HG03045 (cell line): ENCODE results near the gene TMEM19.

Source experiments
- ATAC-seq: cut with Tn5 transposase; IDR thresholded peaks from one replicate; pipeline ENCODE4 v1.9.1; 2021; ENCODE audit warnings: mild to moderate bottlenecking, moderate library complexity; ENCODE audit not compliant: unreplicated experiment

Gene TMEM19

DNA sequence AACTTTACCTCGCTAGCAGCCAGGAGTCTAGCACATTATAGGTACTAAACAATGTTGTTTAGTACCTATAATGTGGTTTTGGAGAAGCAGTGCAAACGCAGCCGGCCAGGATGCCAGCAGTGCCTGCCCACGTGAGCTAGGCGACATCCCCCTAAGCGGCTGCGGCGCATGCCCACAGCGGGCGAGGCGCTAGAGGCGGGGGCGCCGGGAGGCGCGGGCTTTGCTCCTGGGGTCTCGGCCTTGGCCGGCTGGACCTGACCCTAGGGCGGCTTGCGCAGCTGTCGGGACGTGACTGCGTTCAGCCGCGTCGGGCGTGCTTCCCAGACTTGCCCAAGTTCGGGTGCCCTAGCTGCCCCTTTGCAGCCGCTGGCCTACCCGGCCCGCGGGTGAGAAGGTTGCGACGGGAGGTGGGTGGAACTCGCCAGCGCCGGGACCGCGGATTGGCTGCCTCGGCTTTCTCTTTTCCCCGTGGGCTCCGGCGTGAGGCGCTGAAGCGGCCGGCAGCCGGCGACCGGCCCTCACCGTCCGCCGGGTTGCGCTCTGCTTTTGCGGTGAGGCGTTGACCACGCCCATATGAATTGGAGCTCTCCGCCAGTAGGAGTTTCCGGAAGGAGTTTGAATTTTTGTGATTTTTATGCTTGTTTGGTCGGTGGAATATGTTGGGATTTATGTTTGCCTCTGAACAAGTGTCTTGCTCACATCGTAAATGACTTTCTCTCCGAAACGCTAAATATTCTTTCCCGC lies at the start of gene TMEM19:
TSS of gene TMEM19 (plus strand) at position 169 of the 744 bp plus-strand sequence. CDS start 599 bp downstream, outside the sequence.
- ATAC-seq: peak; percentile 93

DNA sequence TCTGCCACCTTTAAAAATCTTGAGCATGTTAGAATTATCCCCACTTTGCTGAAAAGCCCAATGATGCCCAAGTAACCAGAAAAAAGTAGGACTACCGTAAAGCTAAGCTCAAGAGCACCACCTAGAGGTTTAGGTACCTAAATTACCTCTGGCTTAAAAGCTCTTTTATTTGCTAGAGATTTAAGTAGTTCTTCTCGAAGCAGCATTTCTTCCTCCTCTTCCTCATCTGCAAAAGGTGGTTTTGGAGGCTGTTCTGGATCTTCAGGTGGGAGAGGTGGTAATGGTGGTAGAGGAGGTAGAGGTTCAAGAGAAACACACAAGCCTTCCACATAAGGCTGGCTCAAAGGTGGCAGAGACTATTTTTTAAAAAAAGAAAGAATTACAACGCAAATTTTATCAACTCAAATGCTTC lies 49.2 kb upstream of the TMEM19 start:
- no peak for ATAC-seq

GRCh38 chr12:71638499-71638898 lies 47.4 kb upstream of the TMEM19 start:
- no peak for ATAC-seq

- ATAC-seq: no peak
Measured at GRCh38 chr12:71639341-71639760, 46.5 kb upstream of the TMEM19 start.

DNA sequence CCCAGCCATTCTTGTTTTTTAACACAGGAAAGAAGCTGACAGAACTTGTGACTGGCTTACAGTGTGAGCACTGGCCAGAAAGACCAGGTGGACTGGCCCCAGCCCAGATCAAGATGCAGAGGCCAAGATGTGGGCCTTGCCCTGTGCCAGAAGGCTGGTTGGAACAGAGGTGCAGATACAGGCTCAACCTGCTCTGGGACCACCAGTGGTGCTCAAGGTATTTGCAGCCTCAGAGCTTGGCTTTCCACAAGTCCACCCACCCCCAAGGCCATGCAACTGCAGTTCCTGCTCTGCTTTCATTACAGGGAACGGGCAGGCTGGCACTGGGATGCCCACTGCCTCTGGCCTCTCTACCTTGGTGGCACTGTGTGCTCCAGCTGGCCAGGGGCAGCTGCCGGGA lies 45.6 kb upstream of the TMEM19 start:
- no peak for ATAC-seq

DNA sequence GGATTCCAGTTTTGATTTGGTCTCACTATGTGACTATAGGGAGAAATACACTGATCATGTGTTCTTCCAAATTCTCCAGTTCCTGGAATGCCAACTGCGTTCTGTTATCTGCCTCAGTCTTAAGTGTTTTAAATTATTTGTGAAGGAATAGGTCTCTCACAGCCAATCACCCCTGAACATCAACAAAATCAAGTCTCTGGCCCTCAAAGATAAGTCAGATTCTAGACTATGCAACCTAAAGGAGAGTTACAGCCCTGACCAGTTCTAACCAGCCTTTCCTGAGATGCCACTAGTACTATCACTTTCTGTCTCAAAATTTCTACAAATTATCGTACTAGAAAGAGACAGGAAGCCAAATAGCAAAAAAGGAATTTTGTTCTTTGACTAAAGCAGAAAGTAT lies 44.5 kb upstream of the TMEM19 start:
- ATAC-seq: no peak

GRCh38 chr12:71642264-71642663 lies 43.6 kb upstream of the TMEM19 start:
- no peak for ATAC-seq

DNA sequence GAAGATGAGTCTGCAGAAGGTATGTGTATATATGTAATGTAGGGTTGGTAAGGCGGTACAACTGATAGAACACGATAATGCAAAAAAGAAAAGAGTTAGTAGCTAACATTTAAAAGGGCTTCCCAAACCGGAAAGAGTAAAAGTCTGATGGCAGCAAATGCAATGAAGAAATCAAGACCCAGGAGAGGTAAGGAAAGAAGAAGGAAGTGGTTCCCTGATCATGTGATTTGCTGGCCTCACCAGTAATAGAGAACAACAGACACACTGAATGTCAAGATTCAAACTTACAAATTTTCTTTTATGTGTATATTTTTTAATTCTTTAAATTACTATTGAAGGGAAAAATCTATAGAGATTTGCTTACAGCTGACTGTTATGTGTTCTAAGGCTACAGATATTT lies 40.6 kb upstream of the TMEM19 start:
- ATAC-seq: no peak

- ATAC-seq: no peak
Measured at GRCh38 chr12:71646512-71646911, 39.4 kb upstream of the TMEM19 start.

DNA sequence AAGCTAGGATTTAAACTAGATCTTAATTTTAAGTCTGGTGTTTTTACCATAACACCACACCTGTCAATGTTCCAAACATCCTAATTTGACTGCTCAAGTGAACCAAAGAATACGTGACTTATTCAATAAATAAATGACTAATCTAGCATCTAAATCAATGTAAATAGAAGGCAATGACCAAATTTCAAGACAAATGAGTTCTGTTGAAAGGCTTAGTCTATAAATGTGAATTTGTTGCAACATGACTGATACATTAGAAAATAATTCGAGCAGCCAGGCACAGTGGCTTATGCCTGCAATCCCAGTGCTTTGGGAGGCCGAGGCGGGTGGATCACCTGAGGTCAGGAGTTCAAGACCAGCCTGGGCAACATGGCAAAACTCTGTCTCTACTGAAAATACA lies 37.3 kb upstream of the TMEM19 start:
- ATAC-seq: no peak

- ATAC-seq: no peak
Measured at GRCh38 chr12:71649401-71649800, 36.5 kb upstream of the TMEM19 start.

DNA sequence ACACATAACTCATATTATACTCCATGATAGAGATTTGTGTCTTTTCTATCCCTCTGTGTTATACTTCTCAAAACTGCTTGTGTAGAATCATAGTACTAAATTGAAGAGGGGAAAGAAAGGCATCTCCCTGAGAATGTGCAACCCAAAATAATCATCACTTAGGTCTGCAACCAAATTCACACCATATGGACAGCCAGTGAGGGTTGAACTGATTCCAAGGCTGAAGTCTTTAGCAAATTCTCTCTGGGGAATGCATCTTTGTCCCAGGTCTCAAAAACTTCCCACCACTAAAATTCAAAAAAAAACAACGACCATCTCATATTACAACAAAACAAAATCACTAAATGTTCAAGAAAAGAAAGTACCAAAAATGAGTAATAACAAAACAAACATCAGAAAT lies 33.2 kb upstream of the TMEM19 start:
- no peak for ATAC-seq

GRCh38 chr12:71653137-71653536 lies 32.7 kb upstream of the TMEM19 start:
- ATAC-seq: no peak

GRCh38 chr12:71654200-71654599 lies 31.7 kb upstream of the TMEM19 start:
- no peak for ATAC-seq

DNA sequence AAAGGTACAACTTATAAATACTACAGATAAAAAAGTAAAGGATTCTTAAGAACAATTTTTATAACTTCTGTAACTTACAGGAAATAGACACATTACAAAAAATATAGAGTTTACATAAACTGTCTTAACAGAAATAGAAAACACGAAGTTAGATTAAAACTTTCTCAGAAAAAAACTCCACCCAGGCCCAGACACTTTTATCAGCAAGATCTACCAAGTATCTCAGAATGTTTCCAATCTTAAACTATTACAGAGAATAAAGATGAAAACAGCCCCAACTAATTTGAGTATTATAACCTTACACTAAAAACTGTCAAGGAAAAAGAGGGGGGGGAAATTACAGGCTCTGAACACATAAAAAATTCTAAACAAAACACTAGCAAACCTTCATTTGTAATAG lies 30.4 kb upstream of the TMEM19 start:
- no peak for ATAC-seq

DNA sequence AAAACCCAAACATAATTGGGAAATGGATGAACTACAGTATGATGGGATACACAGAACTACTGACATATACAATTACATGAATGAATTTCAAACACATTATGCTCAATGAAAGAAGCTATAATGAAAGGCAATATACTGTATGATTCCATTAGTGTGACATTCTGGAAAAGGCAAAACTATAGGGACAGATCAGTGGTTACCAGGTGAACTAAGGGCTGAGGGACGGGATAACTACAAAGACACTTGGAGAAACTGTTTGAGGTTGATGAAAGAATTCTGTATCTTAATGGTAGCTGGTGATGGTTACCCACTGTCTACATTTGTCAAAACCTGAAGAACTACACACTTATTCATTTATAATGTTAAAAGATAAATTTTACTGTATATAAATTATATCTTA lies 30.0 kb upstream of the TMEM19 start:
- ATAC-seq: no peak

GRCh38 chr12:71656740-71657139 lies 29.1 kb upstream of the TMEM19 start:
- no peak for ATAC-seq

DNA sequence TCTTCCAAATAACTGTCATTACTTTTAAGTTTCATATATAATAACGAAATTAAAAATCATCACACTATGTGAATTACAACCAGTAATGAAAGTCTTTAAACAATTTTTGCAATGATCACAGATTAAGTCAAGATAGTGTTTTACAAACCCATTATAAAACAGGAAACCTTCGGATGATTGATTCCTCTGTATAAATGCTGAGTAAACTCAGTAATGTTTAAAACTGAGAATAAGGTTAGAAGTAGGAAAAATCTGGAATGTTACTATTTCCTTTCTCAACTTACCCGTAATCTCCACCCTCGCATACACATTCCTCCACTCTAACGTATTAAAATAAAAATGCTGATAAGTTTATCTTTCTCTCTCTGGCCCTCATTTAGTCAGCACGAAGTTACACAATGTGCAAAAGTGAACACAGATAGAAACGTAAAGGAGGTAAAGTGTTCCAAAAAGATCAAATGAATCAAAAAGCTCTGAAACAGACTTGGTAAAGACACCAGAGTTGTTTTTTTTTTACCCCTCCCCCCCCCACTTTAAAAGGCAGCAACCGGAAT lies 23.8 kb upstream of the TMEM19 start:
- no peak for ATAC-seq

- peak; percentile 31 for ATAC-seq
Measured at GRCh38 chr12:71662849-71663560, 22.9 kb upstream of the TMEM19 start.

DNA sequence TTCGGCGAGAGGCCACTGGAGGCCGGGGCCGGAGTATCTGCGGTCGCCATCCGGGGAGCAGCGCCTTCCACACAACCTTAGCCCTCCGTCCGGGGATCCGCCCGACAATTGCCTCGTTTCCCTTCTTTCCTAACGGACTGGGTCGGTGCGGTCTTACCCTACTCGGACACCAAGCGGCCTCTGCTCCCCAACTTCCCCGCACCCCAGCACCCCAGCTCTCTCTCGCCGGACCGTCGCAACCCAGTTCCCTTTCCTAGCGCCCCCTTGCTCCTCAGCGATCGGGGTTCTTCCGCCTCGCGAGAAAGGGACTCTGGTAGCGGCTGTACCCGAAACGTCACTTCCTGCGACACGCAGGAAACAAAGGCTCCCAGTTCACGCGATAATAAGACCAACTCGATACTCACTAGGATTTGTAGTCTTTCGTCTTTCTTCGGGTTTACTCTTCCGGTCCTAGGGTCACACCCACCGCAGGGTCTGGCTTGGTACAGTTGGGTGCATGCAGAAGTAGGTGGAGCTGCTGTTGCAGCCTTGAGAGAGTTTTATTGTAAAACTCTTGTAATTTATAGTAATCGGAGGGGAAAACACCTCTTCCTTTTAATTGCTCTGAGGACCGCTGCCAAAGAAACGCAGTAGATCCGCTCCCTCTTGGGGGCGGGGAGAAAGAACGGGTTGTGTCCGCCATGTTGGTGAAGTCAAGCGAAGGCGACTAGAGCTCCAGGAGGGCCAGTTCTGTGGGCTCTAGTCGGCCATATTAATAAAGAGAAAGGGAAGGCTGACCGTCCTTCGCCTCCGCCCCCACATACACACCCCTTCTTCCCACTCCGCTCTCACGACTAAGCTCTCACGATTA lies 22.1 kb upstream of the TMEM19 start, which contains the start of the genes THAP2 and ZFC3H1:
TSS of gene THAP2 (plus strand) at position 741 of the 850 bp plus-strand sequence. CDS start 209 bp downstream, outside the sequence.
TSS of gene ZFC3H1 (minus strand) at position 288 of the 850 bp plus-strand sequence. CDS start at position 50, 238 bp downstream.
- ATAC-seq: peak; percentile 85
